Testis (tissue), 2 donors: Measurements from ENCODE around the gene TMEM101.

Experiments
- POLR2A ChIP-seq: fragments of 450-650 bp; IDR thresholded peaks from one replicate; pipeline ENCODE4 v1.6.1; 2017; ENCODE audit warnings: antibody characterized with exemption, mild to moderate bottlenecking, moderate library complexity
- TF ChIP-seq, protein P1 (sequence below), 3 experiments: fragments of 450-650 bp in 2 of 3; fragments of 200-600 bp in 1 of 3; sonication (generic) in 1 of 3; IDR thresholded peaks; one replicate each; pipeline ENCODE4 v1.5.1; 2016 to 2019; ENCODE audit warnings: antibody characterized with exemption in 3 of 3, mild to moderate bottlenecking in 2 of 3, moderate library complexity in 1 of 3

GRCh38 chr17:44000871-44001460 is 13.8 kb downstream of the TMEM101 start:
- TF ChIP-seq, protein P1, sequence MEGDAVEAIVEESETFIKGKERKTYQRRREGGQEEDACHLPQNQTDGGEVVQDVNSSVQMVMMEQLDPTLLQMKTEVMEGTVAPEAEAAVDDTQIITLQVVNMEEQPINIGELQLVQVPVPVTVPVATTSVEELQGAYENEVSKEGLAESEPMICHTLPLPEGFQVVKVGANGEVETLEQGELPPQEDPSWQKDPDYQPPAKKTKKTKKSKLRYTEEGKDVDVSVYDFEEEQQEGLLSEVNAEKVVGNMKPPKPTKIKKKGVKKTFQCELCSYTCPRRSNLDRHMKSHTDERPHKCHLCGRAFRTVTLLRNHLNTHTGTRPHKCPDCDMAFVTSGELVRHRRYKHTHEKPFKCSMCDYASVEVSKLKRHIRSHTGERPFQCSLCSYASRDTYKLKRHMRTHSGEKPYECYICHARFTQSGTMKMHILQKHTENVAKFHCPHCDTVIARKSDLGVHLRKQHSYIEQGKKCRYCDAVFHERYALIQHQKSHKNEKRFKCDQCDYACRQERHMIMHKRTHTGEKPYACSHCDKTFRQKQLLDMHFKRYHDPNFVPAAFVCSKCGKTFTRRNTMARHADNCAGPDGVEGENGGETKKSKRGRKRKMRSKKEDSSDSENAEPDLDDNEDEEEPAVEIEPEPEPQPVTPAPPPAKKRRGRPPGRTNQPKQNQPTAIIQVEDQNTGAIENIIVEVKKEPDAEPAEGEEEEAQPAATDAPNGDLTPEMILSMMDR (IDR thresholded peaks at IDR 0.05) = no peak
- TF ChIP-seq POLR2A = no peak
